ENCODE data around the gene CEBPZOS. TPM values are rescaled to one million over a fixed set of nuclear protein-coding genes. Genes with fewer than 3 reads are reported as not detected.

Gene CEBPZOS
- total and polyA plus RNA-seq, 2 of the 8 experiments (the other 6 are each of a cell fraction or from before 2014, with no cell fraction given) = 27.3 to 43.5 TPM

GRCh38 chr2:37232131-37232933, 36.0 kb downstream of the CEBPZOS start:
- Histone ChIP-seq H3K23ac (ENCODE audit: insufficient read length) (no peak overlapping the region), H2AK5ac (ENCODE audit: low read depth, low read length) (0 out of 2 replicates have a peak overlapping the region, but pooled peaks have one; percentile 69), H3K27ac (ENCODE audit: low read depth, low read length) (peak overlapping the region; percentile 48; the same call in 1 of the 2 replicates), H2BK20ac (ENCODE audit: low read length) (0 out of 2 replicates have a peak overlapping the region, but pooled peaks have one; percentile 44), H4K91ac (replicated peaks; ENCODE audit: insufficient read length, low read length) (no peak overlapping the region), H3K79me1 (ENCODE audit: low read depth, low read length) (peaks cover 14% of the 10 kb centered on the region; the same call in 1 of the 2 replicates), H4K20me1 (replicated peaks in 1 of 2; ENCODE audit: control insufficient read depth in 1 of 2, insufficient read depth in 2 of 2, low read length in 2 of 2) (peaks cover 2 to 5% of the 10 kb centered on the region in 2 experiments), H4K8ac (ENCODE audit: extremely low read depth, insufficient read depth, low read length) (peak overlapping the region; percentile 77; the same call in 1 of the 2 replicates), H3K27me3 (replicated peaks in 1 of 4; ENCODE audit: control insufficient read depth in 3 of 4, extremely low read depth in 1 of 4, insufficient read depth in 3 of 4, low read length in 3 of 4) (no peaks in the 10 kb centered on the region), H3K79me2 (ENCODE audit: control insufficient read depth in 1 of 2, insufficient read depth in 2 of 2, low read length in 2 of 2) (peaks cover 66 to 98% of the 10 kb centered on the region in 2 experiments), H3K4me1 (replicated peaks in 1 of 4; ENCODE audit: control insufficient read depth in 3 of 4, insufficient read depth in 4 of 4, low read length in 3 of 4) (peaks cover 7 to 18% (median 10%) of the 10 kb centered on the region in 4 experiments; a peak in 6 of 7 replicates), H2AFZ (ENCODE audit: low read length) (no peak overlapping the region), H2BK12ac (ENCODE audit: low read depth, low read length) (peak overlapping the region; percentile 42; the same call in 1 of the 2 replicates), H2BK15ac (ENCODE audit: low read length) (no peak overlapping the region), H3K56ac (replicated peaks; ENCODE audit: insufficient read length, low read depth, low read length) (no peak overlapping the region), H2BK5ac (ENCODE audit: low read depth, low read length) (peak overlapping the region; percentile 63), H3K36me3 (ENCODE audit: control insufficient read depth in 2 of 4, insufficient read depth in 4 of 4, low read length in 3 of 4) (peaks cover 6 to 59% (median 25%) of the 10 kb centered on the region in 4 experiments; a peak in 7 of 8 replicates), H4K5ac (ENCODE audit: insufficient read length, low read depth, low read length) (peak overlapping the region; percentile 54), H3K18ac (ENCODE audit: extremely low read depth, low read length) (peak overlapping the region; percentile 90; the same call in 1 of the 2 replicates), H3K9me3 (ENCODE audit: insufficient read depth in 2 of 2, low read depth in 1 of 2, low read length in 1 of 2) (no peaks in the 10 kb centered on the region), H3K9ac (replicated peaks in 1 of 4; ENCODE audit: extremely low read depth in 1 of 4, low read depth in 3 of 4, low read length in 3 of 4) (peak overlapping the region; percentile 59 to 88 (median 85)), H3K4me2 (ENCODE audit: insufficient read depth in 1 of 2, low read depth in 2 of 2, low read length in 2 of 2) (peak overlapping the region; percentile 94 to 99), H3K4ac (replicated peaks; ENCODE audit: insufficient read length, low read depth, low read length) (no peak overlapping the region), H3K4me3 (ENCODE audit: extremely low read depth in 1 of 4, insufficient read depth in 2 of 4, low read depth in 3 of 4, low read length in 4 of 4) (peak overlapping the region; percentile 95 to 98 (median 96)), H3K14ac (ENCODE audit: insufficient read length) (no peak overlapping the region), H3K23me2 (ENCODE audit: low read depth, low read length) (peaks cover 18% of the 10 kb centered on the region), H2BK120ac (replicated peaks; ENCODE audit: low read depth, low read length) (no peak overlapping the region)
- ChIA-PET POLR2A (ENCODE audit: partially characterized antibody) (interaction anchor here (0.8 to 3.4 kb wide), 14 partner anchors 9 to 76 kb away, joined by 3 to 15 read pairs (median 6); partner anchors contain the start of gene EIF2AK2), CTCF (ENCODE audit: partially characterized antibody) (interaction anchor here (0.6 to 1.7 kb wide), 8 partner anchors 16 to 645 kb away, joined by 3 to 11 read pairs (median 4); no protein-coding TSS in a partner anchor)
- 25% methylated on average over 18 of the region's 18 CpGs; no CpG with 5 or more reads in 1 of the 2 experiments for WGBS, 2 experiments (ENCODE audit: extremely low coverage in 1 of 2, insufficient coverage in 1 of 2, insufficient read length in 1 of 2, insufficient replicate concordance in 2 of 2, low coverage in 1 of 2, low lambda C conversion rate in 2 of 2, missing lambda C conversion rate in 1 of 2)
- DNase-seq (ENCODE audit: low read depth in 1 of 2, low spot score in 2 of 2) (no peak), FAIRE-seq (no peak)
- TF ChIP-seq CHD1 (IDR thresholded peaks at IDR 0.05; ENCODE audit: low read depth, low read length) = no peak
- TF ChIP-seq POLR2AphosphoS5 (IDR thresholded peaks at IDR 0.05; ENCODE audit: low read depth, low read length) = 0 out of 2 replicates have a peak, but pooled peaks have one; percentile 4
- peak in 1 of 2 experiments; percentile 23; a peak in 1 of 3 replicates for TF ChIP-seq POLR2A (IDR thresholded peaks at IDR 0.05; ENCODE audit: control extremely low read depth in 1 of 2, low read depth in 2 of 2, low read length in 2 of 2)
- no peak for TF ChIP-seq EZH2 (IDR thresholded peaks at IDR 0.05; ENCODE audit: low read depth, low read length, severe bottlenecking)

Measured in H1 (cell line).